SK-N-MC (cell line): Measurements from ENCODE around the gene THOP1.

Experiments
- EZH2 ChIP-seq: fragments of 200-600 bp; sonication (generic); IDR thresholded peaks from one replicate; pipeline ENCODE4 v1.6.1; 2017; ENCODE audit warnings: antibody characterized with exemption
- POLR2AphosphoS5 ChIP-seq: IDR thresholded peaks from 2 replicates; pipeline ENCODE4 v1.6.1; 2012; ENCODE audit warnings: mild to moderate bottlenecking, low read depth, low read length, borderline replicate concordance

DNA sequence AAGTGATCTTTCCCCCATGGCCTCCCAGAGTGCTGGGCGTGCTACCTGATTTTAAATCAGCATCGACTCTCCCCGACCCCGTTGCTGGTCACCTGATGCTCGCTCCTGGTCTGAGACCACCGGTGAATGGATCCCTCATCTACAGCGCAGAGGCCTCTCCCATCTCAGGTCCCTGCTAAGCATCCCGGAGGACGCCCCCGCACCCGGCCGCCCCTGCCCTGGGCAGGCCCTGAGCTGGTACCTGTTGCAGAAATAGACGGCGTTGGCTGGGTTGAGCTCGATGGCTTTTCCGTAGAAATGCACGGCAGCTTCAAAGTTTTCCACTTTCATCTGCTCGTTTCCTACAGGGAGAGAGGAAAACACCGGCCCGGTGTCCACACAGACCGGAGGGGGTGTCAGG, 20.4 kb upstream of the THOP1 start:
- TF ChIP-seq POLR2AphosphoS5 (no peak), EZH2 (no peak)
